DMS153 (cell line): Measurements from ENCODE around the gene OCEL1.
A peak's percentile ranks its signal among the peaks of the same experiment; 100 is the strongest.
"Not testable (repeated sequence)": the region's sequence is repeated elsewhere in the genome, so short reads cannot be mapped to it uniquely, and the experiment has no call there.

Experiments
- DNase-seq: peaks from one replicate; lab custom pipeline; 2025; lab: John Stamatoyannopoulos, UW

OCEL1 gene, protein sequence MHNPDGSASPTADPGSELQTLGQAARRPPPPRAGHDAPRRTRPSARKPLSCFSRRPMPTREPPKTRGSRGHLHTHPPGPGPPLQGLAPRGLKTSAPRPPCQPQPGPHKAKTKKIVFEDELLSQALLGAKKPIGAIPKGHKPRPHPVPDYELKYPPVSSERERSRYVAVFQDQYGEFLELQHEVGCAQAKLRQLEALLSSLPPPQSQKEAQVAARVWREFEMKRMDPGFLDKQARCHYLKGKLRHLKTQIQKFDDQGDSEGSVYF

DNA sequence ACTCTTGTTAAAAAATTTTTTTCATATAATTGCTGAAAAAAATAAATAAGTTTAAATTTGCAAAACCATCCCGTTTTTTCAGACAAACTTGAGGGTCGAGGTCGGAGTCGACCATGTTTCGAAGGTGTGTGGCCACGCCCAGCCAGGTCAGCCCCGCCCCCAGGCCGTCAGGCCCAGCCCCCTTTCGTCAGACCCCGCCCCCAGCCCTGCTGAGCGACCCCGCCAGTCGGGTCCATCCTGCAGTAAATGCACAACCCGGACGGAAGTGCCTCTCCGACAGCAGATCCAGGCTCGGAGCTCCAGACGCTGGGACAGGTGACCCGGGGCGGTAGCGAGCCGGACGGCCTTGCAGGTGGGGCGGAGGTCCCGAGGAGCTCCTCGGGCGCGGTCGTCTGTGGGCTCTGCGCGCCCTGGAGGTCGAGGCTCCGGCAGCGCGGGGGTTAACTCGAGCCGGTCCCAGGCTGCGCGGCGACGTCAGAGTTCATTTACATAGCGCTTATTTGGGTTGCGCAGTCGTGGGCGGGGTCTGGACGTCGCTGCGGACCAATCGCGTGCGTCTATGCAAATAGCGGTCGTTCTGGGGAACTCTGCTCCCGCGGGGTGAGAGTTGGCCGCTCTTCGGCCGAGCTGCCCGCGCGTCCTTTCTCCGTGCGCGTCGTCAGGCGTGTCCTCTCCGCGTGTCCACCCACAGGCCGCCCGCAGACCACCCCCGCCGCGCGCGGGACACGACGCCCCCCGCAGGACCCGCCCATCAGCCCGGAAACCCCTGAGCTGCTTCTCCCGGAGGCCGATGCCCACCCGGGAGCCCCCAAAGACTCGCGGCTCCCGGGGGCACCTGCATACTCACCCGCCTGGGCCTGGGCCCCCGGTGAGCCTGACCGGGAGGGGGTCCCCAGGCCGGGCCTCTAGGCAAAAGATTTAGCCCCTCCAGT lies at the start of gene OCEL1:
Gene OCEL1 (plus strand): TSS at position 225 of the 932 bp plus-strand sequence. CDS start 22 bp downstream, at position 247.
- peak; percentile 95 for DNase-seq

DNA sequence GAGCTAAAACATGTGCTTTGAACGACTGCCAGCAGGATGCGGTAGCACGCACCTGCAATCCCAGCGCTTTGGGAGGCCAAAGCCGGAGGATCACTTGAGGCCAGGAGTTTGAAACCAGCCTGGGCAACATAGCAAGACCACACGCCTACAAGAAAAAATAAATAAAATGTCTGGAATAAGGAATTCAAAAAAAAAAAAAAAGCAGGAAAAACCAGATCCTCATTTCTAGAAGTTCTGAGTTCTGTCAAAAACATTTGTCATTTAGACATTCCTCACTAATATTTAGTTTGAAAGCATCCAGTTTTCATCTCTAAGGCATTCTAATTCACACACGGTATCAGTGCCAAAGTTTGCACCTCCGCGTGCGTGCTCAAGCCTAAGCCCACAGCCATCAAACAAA lies 47.7 kb upstream of the OCEL1 start:
- no peak for DNase-seq

DNA sequence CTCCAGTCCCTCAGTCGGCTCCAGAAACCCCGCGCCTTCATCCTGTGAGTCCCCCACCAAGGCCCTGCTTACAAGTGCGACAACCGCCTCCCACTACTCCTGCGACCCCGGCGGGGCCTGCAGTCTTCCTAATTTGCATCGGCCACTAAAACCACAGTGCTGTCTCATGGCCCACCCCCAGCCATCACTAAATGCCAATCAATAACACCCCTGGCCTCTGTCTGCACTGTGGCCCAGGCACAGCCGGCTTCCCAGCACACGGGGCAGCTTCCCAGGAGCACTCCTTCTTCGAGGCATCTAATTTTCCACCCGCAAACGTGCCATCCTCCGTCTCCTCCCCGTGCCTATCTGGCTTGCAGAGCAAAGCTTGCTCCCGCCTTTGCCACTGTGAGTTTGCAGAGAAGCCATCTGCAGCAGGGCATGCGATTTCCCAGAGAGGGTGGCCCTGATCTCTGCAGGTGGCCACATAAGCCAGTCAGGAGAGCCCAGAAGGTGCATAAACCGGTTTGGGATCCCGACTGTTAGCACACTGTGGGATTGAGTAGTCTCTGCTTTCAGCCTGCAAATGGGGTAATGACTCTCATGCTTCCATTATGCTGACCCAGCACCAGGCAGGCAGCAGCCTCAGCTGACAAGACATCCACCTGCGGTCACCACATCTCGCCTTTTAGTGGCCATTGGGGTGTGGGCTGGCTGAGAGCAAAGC lies 44.9 kb upstream of the OCEL1 start:
- no peak for DNase-seq

DNA sequence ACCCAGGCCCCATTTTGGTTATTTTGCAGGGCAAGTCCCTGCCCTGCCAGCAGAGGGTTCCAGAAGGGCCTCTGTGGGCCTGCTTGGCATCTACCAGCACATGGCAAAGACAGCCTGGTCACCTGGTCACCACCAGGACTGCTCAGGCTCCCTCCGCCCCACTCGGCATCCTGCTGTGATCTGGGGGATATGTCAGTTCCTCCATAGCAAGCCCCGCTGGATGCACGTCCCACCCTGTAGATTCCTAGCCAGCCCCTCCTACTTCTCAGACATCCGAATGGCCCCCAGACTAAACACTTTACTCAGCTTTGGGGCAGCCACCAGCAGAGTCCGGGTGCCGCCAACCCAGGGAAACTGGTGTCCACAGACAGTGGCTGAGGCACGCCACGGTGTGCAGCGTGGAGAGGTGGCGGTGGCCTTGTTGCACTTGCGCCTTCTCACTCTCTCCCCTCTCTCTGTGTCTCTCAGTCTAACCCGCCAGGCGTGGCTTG lies 42.7 kb upstream of the OCEL1 start:
- no peak for DNase-seq

DNA sequence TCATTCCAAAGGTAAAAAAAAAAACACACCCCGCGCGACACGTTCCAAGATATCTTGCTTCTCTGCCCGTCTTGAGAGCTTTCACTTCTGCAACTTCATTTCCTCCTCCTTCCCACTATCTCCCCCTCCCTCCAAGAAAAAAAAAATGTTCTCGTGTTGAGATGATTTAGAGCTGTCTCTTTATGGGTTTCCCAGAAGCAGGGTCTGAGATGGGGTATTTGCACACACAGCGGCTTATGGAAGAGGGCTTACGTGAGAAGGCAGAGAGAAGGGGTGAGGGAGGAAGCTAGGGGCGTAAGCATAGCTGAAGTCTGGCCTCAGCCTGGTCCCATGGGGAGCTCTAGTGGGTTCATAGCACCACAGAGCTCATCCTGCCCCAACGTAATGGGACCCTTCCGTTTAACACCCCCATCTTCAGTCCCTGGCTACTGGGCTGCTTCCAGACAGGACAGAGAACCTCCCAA lies 42.1 kb upstream of the OCEL1 start:
- DNase-seq: no peak

DNA sequence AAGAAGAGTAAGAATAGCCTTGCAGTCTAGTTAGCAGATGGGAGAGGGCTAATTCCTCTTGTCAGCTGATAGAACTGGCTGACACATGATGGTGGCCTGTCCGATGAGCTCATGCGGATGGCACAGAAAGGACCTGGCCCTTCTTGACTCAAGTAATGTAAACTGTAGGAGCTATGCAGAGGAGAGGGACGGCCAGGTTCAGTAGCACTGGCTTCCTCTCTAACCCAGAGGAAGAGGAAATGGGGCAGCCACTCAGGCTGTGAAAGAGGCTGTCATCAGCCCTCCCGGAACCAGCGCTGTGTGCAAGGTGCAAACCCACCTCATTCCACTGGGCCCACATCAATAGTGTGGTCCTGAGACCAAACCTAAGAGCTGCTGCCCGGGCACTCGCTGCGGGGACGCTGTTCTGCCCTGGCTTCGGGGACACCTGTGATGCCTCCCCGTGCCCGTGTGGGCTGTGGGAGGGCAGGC lies 41.6 kb upstream of the OCEL1 start:
- DNase-seq: no peak

DNA sequence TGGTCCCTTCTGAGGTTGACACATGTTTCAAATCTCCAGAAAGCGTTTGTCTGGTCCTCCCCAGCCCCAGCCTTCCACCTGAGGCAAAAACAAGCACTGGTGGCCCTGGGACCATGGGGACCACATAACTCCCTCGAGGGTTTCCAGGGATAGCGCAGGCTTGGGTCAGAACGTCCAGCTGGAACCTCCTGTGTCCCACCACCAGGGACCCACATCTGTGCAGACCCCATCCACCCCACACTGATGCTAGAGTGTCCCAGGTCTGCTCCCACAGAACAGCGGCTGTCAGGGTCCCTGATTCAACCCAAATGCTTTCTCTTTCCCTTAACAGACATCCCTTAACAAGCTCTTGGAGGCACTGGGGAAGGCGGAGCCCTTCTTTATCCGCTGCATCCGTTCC lies 40.4 kb upstream of the OCEL1 start:
- DNase-seq: no peak

DNA sequence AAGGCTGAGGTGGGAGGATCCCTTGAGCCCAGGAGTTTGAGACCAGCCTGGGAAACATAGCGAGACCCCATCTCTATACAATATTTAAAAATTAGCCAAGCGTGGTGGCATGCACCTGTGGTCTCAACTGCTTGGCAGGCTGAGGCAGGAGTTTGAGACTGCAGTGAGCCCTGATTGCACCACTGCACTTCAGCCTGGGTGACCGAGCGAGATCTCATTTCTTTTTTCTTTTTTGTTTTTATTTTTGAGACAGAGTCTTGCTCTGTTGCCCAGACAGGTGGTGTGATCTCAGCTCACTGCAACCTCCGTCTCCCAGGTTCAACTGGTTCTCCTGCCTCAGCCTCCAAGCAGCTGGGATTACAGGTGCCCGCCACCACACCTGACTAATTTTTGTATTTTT lies 34.3 kb upstream of the OCEL1 start:
- not testable (repeated sequence) for DNase-seq

DNA sequence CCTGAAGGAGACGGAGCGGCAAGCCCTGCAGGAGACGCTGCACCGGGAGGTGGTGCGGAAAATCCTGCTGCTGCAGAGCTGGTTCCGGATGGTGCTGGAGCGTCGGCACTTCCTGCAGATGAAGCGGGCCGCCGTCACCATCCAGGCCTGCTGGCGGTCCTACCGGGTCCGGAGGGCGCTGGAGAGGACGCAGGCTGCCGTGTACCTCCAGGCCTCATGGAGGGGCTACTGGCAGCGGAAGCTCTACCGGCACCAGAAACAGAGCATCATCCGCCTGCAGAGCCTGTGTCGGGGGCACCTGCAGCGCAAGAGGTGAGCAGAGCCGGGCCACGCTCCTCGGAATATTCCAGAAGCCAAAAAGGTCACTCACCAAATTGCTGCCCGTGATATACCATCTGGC lies 33.3 kb upstream of the OCEL1 start:
- no peak for DNase-seq

DNA sequence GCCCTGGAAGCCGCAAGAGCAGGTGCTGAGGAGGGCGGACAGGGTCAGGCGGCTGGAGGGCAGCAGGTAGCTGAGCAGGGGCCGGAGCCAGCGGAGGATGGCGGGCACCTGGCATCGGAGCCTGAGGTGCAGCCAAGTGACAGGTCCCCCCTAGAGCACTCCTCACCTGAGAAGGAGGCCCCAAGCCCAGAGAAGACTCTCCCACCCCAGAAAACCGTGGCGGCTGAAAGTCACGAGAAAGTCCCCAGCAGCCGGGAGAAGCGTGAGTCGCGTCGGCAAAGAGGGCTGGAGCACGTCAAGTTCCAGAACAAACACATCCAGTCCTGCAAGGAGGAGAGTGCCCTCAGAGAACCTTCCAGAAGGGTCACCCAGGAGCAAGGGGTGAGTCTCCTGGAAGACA lies 31.4 kb upstream of the OCEL1 start:
- DNase-seq: no peak

DNA sequence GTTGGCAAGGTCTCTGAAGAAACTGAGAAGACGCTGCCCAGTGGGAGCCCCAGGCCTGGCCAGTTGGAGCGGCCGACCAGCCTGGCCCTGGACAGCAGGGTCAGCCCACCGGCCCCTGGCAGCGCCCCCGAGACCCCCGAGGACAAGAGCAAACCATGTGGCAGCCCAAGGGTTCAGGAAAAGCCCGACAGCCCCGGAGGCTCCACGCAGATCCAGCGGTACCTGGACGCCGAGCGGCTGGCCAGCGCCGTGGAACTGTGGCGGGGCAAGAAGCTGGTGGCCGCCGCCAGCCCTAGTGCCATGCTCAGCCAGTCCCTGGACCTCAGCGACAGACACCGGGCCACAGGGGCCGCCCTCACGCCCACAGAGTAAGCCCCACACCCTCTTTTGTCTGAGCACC lies 30.9 kb upstream of the OCEL1 start:
- DNase-seq: no peak

DNA sequence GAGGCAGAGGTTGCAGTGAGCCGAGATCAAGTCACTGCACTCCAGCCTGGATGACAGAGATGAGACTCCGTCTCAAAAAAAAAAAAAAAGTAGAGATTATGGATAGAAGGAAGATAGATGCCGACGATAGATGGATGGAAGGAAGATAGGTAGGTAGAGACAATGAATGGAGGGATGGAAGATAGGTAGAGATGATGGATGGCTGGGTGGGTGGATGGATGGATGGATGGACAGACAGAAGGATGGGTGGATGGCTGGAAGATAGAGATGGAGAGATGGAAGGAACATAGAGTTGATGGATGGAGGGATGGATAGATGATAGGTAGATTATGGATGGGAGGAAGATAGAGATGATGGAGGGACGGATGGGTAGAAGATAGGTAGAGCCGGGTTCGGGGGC lies 29.4 kb upstream of the OCEL1 start:
- no peak for DNase-seq

DNA sequence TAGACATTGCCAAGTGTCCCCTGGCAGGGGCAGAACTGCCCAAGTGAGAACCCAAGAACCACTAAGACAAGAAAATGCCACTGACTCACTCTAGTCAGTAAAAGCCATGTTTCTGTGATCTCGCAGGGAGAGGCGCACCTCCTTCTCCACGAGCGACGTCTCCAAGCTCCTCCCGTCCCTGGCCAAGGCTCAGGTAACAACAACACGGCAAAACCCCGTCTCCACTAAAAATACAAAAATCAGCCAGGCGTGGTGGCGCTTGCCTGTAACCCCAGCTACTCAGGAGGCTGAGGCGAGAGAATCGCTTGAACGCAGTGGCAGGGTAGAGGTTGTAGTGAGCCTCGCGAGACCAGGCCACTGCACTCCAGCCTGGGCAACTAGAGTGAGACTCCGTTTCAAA lies 28.4 kb upstream of the OCEL1 start:
- DNase-seq: no peak

DNA sequence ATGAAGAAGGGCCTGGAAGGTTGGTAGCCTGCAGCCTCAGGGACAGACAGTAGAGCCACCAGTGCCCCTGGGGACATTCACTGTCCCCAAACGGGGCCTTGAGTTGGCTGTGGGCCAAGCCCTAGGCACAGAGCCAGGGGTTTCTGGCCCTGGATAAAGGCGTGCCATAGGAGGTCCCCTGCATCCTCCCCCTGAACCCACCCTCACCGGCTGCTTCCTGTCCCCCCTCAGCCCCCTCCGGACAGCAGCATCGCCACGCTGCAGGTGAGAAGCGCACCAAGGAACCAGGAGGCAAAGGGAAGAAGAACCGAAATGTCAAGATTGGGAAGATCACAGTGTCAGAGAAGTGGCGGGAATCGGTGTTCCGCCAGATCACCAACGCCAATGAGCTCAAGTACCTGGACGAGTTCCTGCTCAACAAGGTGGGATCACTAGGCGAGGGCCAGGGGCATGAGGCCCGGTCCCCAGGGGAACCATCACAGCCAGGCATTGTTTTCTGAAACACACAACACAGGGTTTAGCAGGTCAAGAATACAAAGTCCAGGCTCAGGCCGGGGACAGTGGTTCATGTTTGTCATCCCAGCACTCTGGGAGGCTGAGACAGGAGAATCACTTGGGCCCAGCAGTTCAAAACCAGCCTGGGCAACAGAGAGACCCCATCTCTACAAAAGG lies 25.5 kb upstream of the OCEL1 start:
- DNase-seq: no peak

DNA sequence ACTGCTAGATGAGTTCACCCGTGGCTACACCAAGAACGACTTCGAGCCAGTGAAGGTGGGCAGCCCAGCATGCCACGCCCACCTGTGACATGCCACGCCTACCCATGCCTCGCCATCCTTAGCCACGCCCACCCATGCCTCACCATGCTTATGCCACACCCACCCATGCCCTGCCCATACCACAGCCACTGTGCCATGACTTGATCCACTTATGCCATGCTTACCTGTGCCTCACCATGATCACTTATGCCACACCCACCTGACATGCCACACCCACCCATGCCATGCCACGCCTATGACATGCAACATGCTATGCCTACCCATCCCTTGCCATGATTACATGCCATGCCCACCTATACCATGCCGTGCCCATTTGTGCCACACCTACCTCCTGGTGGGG lies 23.8 kb upstream of the OCEL1 start:
- no peak for DNase-seq

DNA sequence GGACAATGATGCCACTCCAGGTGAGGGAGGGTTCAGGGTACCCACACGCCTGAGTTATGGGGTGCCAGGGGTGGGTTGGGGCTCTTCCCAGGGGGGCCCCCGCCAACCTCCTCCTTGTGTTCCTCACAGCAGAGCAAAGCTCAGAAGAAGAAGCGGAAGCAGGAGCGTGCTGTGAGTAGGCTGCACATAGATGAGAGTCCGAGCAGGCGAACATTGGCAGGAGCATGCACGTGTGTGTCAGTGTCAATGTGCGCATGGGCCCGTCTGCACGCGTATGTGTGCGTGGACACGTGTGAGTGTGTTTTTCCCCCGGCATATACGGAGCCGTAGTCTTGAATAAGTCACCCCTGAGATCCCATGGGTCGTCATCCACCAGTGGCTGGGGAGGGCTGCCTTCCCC lies 23.3 kb upstream of the OCEL1 start:
- DNase-seq: no peak

DNA sequence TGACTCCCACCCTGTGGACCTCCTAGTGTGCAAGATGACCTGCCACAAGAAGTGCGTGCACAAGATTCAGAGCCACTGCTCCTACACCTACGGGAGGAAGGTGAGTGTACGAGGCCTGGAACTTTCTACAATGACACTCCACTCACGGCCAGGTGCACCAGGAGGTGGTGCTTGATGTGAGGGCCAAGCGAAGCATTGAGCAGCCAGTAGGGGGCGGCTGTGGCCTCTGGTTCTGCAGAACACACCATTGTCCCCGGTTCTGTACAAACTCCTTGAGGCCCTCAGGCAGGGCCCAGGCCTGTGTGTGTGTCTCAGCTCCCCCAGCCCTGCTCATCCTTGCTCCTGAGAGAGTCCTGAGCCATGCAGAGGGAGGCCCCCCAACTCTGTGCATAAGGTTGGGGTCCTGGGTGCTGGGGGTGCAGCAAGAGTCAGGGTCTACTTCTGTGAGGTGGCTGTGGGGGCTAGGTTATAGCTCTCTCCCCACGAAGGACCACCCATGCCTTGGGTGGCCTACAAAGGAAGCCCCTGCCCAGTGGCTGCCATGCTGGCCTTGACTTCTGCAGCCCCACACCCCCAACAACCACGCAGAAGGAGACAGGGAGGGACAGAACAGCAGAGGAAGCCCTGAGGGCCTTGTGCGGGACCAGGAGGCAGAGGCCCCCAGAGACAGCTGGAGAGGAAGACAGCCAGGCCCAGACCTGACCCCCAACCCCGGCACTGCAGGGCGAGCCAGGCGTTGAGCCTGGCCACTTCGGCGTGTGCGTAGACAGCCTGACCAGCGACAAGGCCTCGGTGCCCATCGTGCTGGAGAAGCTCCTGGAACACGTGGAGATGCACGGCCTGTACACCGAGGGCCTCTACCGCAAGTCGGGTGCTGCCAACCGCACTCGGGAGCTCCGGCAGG lies 20.5 kb upstream of the OCEL1 start:
- no peak for DNase-seq

DNA sequence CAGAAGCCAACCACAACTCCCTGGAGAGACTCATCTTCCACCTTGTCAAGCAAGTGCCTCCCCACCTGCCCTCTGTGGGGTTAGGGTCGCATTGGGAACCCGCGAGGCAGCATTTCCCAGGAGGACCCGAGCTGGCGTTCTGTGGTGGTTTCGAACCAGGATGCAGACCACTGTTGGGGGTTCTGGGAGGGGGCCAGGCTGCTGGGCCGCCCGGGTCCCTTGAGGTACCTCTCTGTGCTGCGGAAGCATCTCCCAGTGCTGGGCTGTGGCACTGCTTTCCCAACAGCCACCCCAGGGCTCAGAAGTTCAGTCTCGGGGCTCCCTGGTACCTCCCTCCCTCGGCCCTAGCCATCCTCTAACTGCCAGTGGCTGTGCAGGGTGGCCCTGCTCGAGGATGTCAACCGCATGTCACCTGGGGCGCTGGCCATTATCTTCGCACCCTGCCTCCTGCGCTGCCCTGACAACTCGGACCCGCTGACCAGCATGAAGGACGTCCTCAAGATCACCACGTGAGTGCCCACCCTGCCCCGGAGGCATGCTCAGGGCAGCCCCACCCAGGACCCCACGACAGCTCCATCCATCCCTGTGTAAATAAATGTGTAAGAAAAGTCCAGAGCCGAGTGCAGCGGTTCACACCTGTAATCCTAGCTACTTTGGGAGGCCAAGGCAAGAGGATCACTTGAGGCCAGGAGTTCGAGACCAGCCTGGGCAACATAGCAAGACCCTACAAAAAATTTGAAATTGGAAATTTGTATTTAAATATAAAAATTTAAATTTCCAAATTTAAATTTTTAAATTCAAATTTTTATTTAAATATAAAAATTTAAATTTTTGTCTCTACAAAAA lies 19.1 kb upstream of the OCEL1 start:
- DNase-seq: no peak

DNA sequence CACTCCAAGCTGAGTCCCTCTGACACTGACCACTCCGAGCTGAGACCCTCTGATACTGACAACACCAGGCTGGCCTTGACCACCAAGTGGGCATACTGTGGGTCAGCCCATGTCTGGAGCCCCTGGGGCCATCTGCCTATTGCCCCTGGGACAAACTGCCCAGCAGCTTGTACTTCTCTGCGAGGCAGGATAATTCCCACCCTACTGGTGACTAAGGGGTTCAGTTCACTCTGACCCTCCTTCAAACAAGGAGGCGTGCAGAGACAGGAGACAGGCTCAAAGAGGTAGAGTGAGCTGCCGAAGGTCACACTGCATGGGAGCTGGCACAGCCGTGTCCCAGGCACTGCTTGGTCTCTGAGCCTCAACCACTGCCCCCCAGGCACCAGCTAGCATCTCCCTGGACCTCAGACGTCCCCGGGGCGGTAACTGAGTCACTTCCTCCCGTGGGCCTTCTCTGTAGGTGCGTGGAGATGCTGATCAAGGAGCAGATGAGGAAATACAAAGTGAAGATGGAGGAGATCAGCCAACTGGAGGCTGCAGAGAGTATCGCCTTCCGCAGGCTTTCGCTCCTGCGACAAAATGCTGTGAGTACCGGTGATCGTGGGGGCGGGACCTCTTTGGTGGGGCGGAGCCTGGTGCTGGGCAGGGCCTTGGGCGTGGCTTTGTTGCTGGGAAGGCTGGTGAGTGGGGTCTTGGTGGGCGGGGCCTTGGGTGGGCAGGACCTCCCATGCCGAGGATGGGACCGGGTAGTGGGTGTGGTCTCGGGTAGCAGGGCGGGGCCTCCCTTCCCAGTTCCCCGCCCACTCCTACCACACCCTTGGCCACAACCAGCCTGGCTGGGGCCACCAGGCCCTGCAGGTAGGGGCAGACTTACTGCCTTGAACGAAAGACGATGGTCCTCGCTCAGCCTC lies 16.6 kb upstream of the OCEL1 start:
- peak; percentile 12 for DNase-seq
